Smooth muscle cell (in vitro differentiated cells): Measurements from ENCODE around the gene PIK3R4. TPM values are rescaled to one million over a fixed set of nuclear protein-coding genes. Genes with fewer than 3 reads are reported as not detected.

Source experiments
- DNase-seq: peaks from one replicate; lab custom pipeline; 2025; ENCODE audit not compliant: unreplicated experiment; lab: John Stamatoyannopoulos, UW
- H2AFZ ChIP-seq: fragments of 200-600 bp; sonication (generic); 2 replicates; pipeline ENCODE4 v1.6.0; 2016; ENCODE audit warnings: antibody characterized with exemption, low read depth, mild to moderate bottlenecking
- H3F3A ChIP-seq: fragments of 200-600 bp; sonication (generic); 2 replicates; pipeline ENCODE4 v1.6.0; 2017; ENCODE audit warnings: antibody characterized with exemption, low read depth
- H3K27ac ChIP-seq: fragments of 200-600 bp; sonication (generic); 2 replicates; pipeline ENCODE4 v1.5.1; 2016; ENCODE audit warnings: low read depth, mild to moderate bottlenecking
- H3K27me3 ChIP-seq: fragments of 200-600 bp; sonication (generic); 2 replicates; pipeline ENCODE4 v1.6.1; 2016; ENCODE audit warnings: low read depth, mild to moderate bottlenecking
- H3K36me3 ChIP-seq: fragments of 200-600 bp; sonication (generic); 2 replicates; pipeline ENCODE4 v1.5.1; 2016; ENCODE audit warnings: low read depth
- H3K4me1 ChIP-seq: fragments of 200-600 bp; sonication (generic); 2 replicates; pipeline ENCODE4 v1.5.1; 2016; ENCODE audit warnings: low read depth
- H3K4me2 ChIP-seq: fragments of 200-600 bp; sonication (generic); 2 replicates; pipeline ENCODE4 v1.6.0; 2016; ENCODE audit warnings: mild to moderate bottlenecking
- H3K4me3 ChIP-seq: fragments of 200-600 bp; sonication (generic); 2 replicates; pipeline ENCODE4 v1.5.1; 2016; ENCODE audit warnings: mild to moderate bottlenecking
- H3K79me2 ChIP-seq: fragments of 200-600 bp; sonication (generic); 2 replicates; pipeline ENCODE4 v1.6.0; 2016; ENCODE audit warnings: low read depth, mild to moderate bottlenecking
- H3K9ac ChIP-seq: fragments of 200-600 bp; sonication (generic); 2 replicates; pipeline ENCODE4 v1.6.0; 2016; ENCODE audit warnings: low read depth
- H3K9me3 ChIP-seq: fragments of 200-600 bp; sonication (generic); replicated peaks from 2 replicates; pipeline ENCODE4 v1.5.1; 2016; ENCODE audit warnings: low read depth
- H4K20me1 ChIP-seq: fragments of 200-600 bp; sonication (generic); 2 replicates; pipeline ENCODE4 v1.6.0; 2016; ENCODE audit warnings: low read depth
- CTCF ChIP-seq: fragments of 200-600 bp; sonication (generic); IDR thresholded peaks from 2 replicates; pipeline ENCODE4 v1.5.1; 2017; ENCODE audit warnings: borderline replicate concordance, mild to moderate bottlenecking, antibody characterized with exemption; ENCODE audit not compliant: insufficient read depth, poor library complexity, severe bottlenecking
- WGBS: methylation state at CpG from one replicate; pipeline ENCODE4 v1.1.7; 2016; ENCODE audit warnings: low lambda C conversion rate; 5-methylcytosine and 5-hydroxymethylcytosine counted together
- polyA plus RNA-seq: library from polyadenylated mRNA; unstranded; fragments of >200 nt; fragmentation: Nextera tagmentation; extraction: Ambion mirVana; gene quantifications from 2 replicates; pipeline ENCODE4 v1.2.1, GENCODE V29; 2016
- total RNA-seq: library from RNA; depleted of rRNA; stranded (reverse); fragments of >200 nt; gene quantifications from 2 replicates; pipeline ENCODE4 v1.2.3, GENCODE V29; 2014

PIK3R4 gene
- total and polyA plus RNA-seq, 2 experiments from 2014 or later, result 18.3 to 46.4 TPM

- no peak for DNase-seq
- no peak for TF ChIP-seq CTCF
- H3K27ac ChIP-seq, result no peak overlapping the region
- H3K4me3 ChIP-seq, result no peak overlapping the region
- H3K4me1 ChIP-seq, result no peaks in the 10 kb centered on the region
- H3F3A ChIP-seq, result no peaks in the 10 kb centered on the region
- no peaks in the 10 kb centered on the region for H3K79me2 ChIP-seq
- no peak overlapping the region for H3K4me2 ChIP-seq
- WGBS, result 81% methylated on average over 1 of the region's 1 CpG
- H2AFZ ChIP-seq, result no peak overlapping the region
- no peaks in the 10 kb centered on the region for H4K20me1 ChIP-seq
- no peaks in the 10 kb centered on the region for H3K9me3 ChIP-seq
- H3K27me3 ChIP-seq, result no peaks in the 10 kb centered on the region
- peaks cover 2% of the 10 kb centered on the region for H3K36me3 ChIP-seq
- H3K9ac ChIP-seq, result no peak overlapping the region
Observed at GRCh38 chr3:130677343-130677742, 69.3 kb downstream of the PIK3R4 start.

GRCh38 chr3:130671545-130672312, 74.9 kb downstream of the PIK3R4 start:
- WGBS, result 96% methylated on average over 2 of the region's 2 CpGs
- Histone ChIP-seq H3K4me3 (no peak overlapping the region), H3K79me2 (no peaks in the 10 kb centered on the region), H3K27ac (no peak overlapping the region), H2AFZ (no peak overlapping the region), H3K36me3 (no peaks in the 10 kb centered on the region), H3F3A (no peaks in the 10 kb centered on the region), H3K4me2 (no peak overlapping the region), H3K9ac (no peak overlapping the region), H4K20me1 (no peaks in the 10 kb centered on the region), H3K27me3 (no peaks in the 10 kb centered on the region), H3K4me1 (no peaks in the 10 kb centered on the region), H3K9me3 (no peaks in the 10 kb centered on the region)
- no peak for TF ChIP-seq CTCF
- no peak for DNase-seq

- Histone ChIP-seq H2AFZ (no peak overlapping the region), H3K36me3 (no peaks in the 10 kb centered on the region), H3F3A (no peaks in the 10 kb centered on the region), H3K27me3 (no peaks in the 10 kb centered on the region), H3K4me1 (no peaks in the 10 kb centered on the region), H3K9ac (no peak overlapping the region), H3K27ac (no peak overlapping the region), H3K9me3 (no peaks in the 10 kb centered on the region), H3K4me2 (no peak overlapping the region), H4K20me1 (no peaks in the 10 kb centered on the region), H3K4me3 (no peak overlapping the region), H3K79me2 (no peaks in the 10 kb centered on the region)
- no peak for TF ChIP-seq CTCF
- 99% methylated on average over 2 of the region's 2 CpGs for WGBS
- no peak for DNase-seq
Observed at GRCh38 chr3:130669740-130670139, 76.9 kb downstream of the PIK3R4 start.

- 72% methylated on average over 2 of the region's 2 CpGs for WGBS
Observed at GRCh38 chr3:130663092-130663491, 83.5 kb downstream of the PIK3R4 start.

More at GRCh38 chr3:130663092-130663491, 83.5 kb downstream of the PIK3R4 start:
- no peak for DNase-seq
- Histone ChIP-seq H3K4me3 (no peak overlapping the region), H3K4me1 (no peaks in the 10 kb centered on the region), H3K27me3 (no peaks in the 10 kb centered on the region), H3K27ac (no peak overlapping the region), H3K4me2 (no peak overlapping the region), H2AFZ (no peak overlapping the region), H3K36me3 (no peaks in the 10 kb centered on the region), H3K9ac (no peak overlapping the region), H3K79me2 (no peaks in the 10 kb centered on the region), H3F3A (no peaks in the 10 kb centered on the region), H3K9me3 (no peaks in the 10 kb centered on the region), H4K20me1 (no peaks in the 10 kb centered on the region)
- TF ChIP-seq CTCF, result no peak
